Gastrocnemius medialis (tissue), 4 donors: ENCODE measurements around the gene IMPACT. TPM values are rescaled to one million over a fixed set of nuclear protein-coding genes. Genes with fewer than 3 reads are reported as not detected.

Experiments used
- ATAC-seq, 2 donors: fragments of 150-250 bp; one replicate each; pipeline ENCODE4 v1.9.1; 2016
- DNase-seq, 2 donors: peaks; one replicate each; pipeline ENCODE4 v3.0.0-alpha.2; 2019
- H3K27ac ChIP-seq, 4 donors: fragments of 200-600 bp; sonication (generic); 1 replicate in 1 of 4; 2 replicates in 3 of 4; pipeline ENCODE4 v1.5.1; 2016 to 2018; ENCODE audit warnings: mild to moderate bottlenecking in 2 of 4, moderate library complexity in 1 of 4
- H3K27me3 ChIP-seq, 3 donors: fragments of 200-600 bp; sonication (generic) in 2 of 3; 1 replicate in 1 of 3; 2 replicates in 2 of 3; pipeline versions ENCODE4 v1.5.1 to v1.6.0; 2016 to 2019; ENCODE audit warnings: mild to moderate bottlenecking in 1 of 3, moderate library complexity in 1 of 3
- H3K36me3 ChIP-seq, 2 donors: fragments of 200-600 bp; sonication (generic) in 1 of 2; one replicate each; pipeline ENCODE4 v1.5.1; 2017 to 2018
- H3K4me1 ChIP-seq, 2 donors: fragments of 200-600 bp; sonication (generic) in 1 of 2; one replicate each; pipeline ENCODE4 v1.5.1; 2016 to 2017; ENCODE audit warnings: mild to moderate bottlenecking in 2 of 2
- H3K4me3 ChIP-seq, 4 donors: fragments of 200-600 bp; sonication (generic) in 3 of 4; 1 replicate in 1 of 4; 2 replicates in 3 of 4; pipeline ENCODE4 v1.5.1; 2016 to 2019; ENCODE audit warnings: mild to moderate bottlenecking in 2 of 4
- H3K9me3 ChIP-seq, 3 donors: fragments of 200-600 bp; sonication (generic) in 2 of 3; 1 replicate in 1 of 3; 2 replicates in 2 of 3; pipeline ENCODE4 v1.5.1; 2016 to 2019
- CTCF ChIP-seq, 5 experiments: fragments of 450-650 bp in 3 of 5; fragments of 200-600 bp in 2 of 5; sonication (generic) in 2 of 5; IDR thresholded peaks in 4 of 5; conservative IDR thresholded peaks in 1 of 5; 1 replicate in 4 of 5; 2 replicates in 1 of 5; pipeline ENCODE4 v1.5.1; 2016 to 2019; ENCODE audit warnings: antibody characterized with exemption in 5 of 5, mild to moderate bottlenecking in 3 of 5, moderate library complexity in 3 of 5
- POLR2A ChIP-seq, 2 donors: fragments of 450-650 bp; IDR thresholded peaks; one replicate each; pipeline ENCODE4 v1.6.1; 2017; ENCODE audit warnings: antibody characterized with exemption in 2 of 2, mild to moderate bottlenecking in 2 of 2, moderate library complexity in 2 of 2
- in situ Hi-C, 4 donors: fragments of 200-750 bp; cut with MboI; loops; one replicate each; pipeline versions ENCODE4 v1.15.0 to v1.8.0; 2017; ENCODE audit warnings: low sequenced_read_pairs in 4 of 4
- intact Hi-C: fragments of 100-400 bp; cut with DNase I; formaldehyde crosslinking; loops from one replicate; pipeline ENCODE4 v1.15.1; 2023; ENCODE audit warnings: low total_unique reads
- total RNA-seq, 4 donors: library from RNA; depleted of rRNA; stranded (reverse); fragments of >200 nt; gene quantifications; one replicate each; pipeline versions ENCODE4 v1.1.0 to v1.2.3, GENCODE V29; 2016

The IMPACT gene
- total RNA-seq, 4 donors from 2014 or later = 9.1 to 18.7 (median 11.9) TPM

GRCh38 chr18:24402209-24402785 is 24.2 kb upstream of the IMPACT start:
- Histone ChIP-seq H3K27me3 (peaks cover 11 to 19% (median 12%) of the 10 kb centered on the region in 3 donors), H3K9me3 (no peaks in the 10 kb centered on the region), H3K36me3 (no peaks in the 10 kb centered on the region), H3K4me3 (no peak overlapping the region), H3K27ac (no peak overlapping the region), H3K4me1 (no peaks in the 10 kb centered on the region)
- no peak for ATAC-seq
- TF ChIP-seq POLR2A (IDR thresholded peaks at IDR 0.05) (no peak), CTCF (IDR thresholded peaks at IDR 0.05 in 4 of 5, conservative IDR thresholded peaks at IDR 0.05 in 1 of 5) (no peak)
- in situ Hi-C loops = no loop called here
- intact Hi-C loops = no loop called here
- DNase-seq = no peak

GRCh38 chr18:24403076-24403475 is 23.4 kb upstream of the IMPACT start:
- no peaks in the 10 kb centered on the region for H3K36me3 ChIP-seq
- intact Hi-C loops = no loop called here

GRCh38 chr18:24404591-24404990 is 21.9 kb upstream of the IMPACT start:
- Histone ChIP-seq H3K27me3 (peaks cover 0 to 10% (median 3%) of the 10 kb centered on the region in 3 donors), H3K36me3 (no peaks in the 10 kb centered on the region), H3K9me3 (no peaks in the 10 kb centered on the region), H3K4me3 (no peak overlapping the region), H3K27ac (no peak overlapping the region), H3K4me1 (no peaks in the 10 kb centered on the region)
- intact Hi-C loops (no loop called here), in situ Hi-C loops (no loop called here)
- TF ChIP-seq CTCF (IDR thresholded peaks at IDR 0.05 in 4 of 5, conservative IDR thresholded peaks at IDR 0.05 in 1 of 5) (no peak), POLR2A (IDR thresholded peaks at IDR 0.05) (no peak)
- ATAC-seq = no peak
- no peak for DNase-seq

More at GRCh38 chr18:24403076-24403475, 23.4 kb upstream of the IMPACT start:
- ATAC-seq (no peak), DNase-seq (no peak)
- no peaks in the 10 kb centered on the region for H3K9me3 ChIP-seq
- no peaks in the 10 kb centered on the region for H3K4me1 ChIP-seq
- no peak overlapping the region for H3K4me3 ChIP-seq
- H3K27ac ChIP-seq = no peak overlapping the region
- in situ Hi-C loops = no loop called here
- H3K27me3 ChIP-seq = peaks cover 5 to 14% (median 6%) of the 10 kb centered on the region in 3 donors
- TF ChIP-seq POLR2A (IDR thresholded peaks at IDR 0.05) = no peak
- TF ChIP-seq CTCF (IDR thresholded peaks at IDR 0.05 in 4 of 5, conservative IDR thresholded peaks at IDR 0.05 in 1 of 5) = no peak

- Histone ChIP-seq H3K36me3 (no peaks in the 10 kb centered on the region), H3K4me3 (no peak overlapping the region), H3K4me1 (no peaks in the 10 kb centered on the region), H3K9me3 (no peaks in the 10 kb centered on the region), H3K27me3 (peaks cover 0 to 10% (median 3%) of the 10 kb centered on the region in 3 donors), H3K27ac (no peak overlapping the region)
- ATAC-seq (no peak), DNase-seq (no peak)
- TF ChIP-seq POLR2A (IDR thresholded peaks at IDR 0.05) = no peak
- no peak for TF ChIP-seq CTCF (IDR thresholded peaks at IDR 0.05 in 4 of 5, conservative IDR thresholded peaks at IDR 0.05 in 1 of 5)
- in situ Hi-C loops (no loop called here), intact Hi-C loops (no loop called here)
Measured at GRCh38 chr18:24408496-24408895, 18.0 kb upstream of the IMPACT start.

- H3K27me3 ChIP-seq = peaks cover 0 to 5% (median 3%) of the 10 kb centered on the region in 3 donors
- DNase-seq (no peak), ATAC-seq (no peak)
- in situ Hi-C loops = no loop called here
- H3K36me3 ChIP-seq = no peaks in the 10 kb centered on the region
- TF ChIP-seq POLR2A (IDR thresholded peaks at IDR 0.05) (no peak), CTCF (IDR thresholded peaks at IDR 0.05 in 4 of 5, conservative IDR thresholded peaks at IDR 0.05 in 1 of 5) (no peak)
- H3K4me3 ChIP-seq = no peak overlapping the region
- H3K9me3 ChIP-seq = no peaks in the 10 kb centered on the region
- H3K4me1 ChIP-seq = no peaks in the 10 kb centered on the region
- no peak overlapping the region for H3K27ac ChIP-seq
- intact Hi-C loops = no loop called here
Measured at GRCh38 chr18:24413148-24413547, 13.3 kb upstream of the IMPACT start.
